ENCODE results near the gene B4GALNT1.
"Not testable (repeated sequence)": the region's sequence is repeated elsewhere in the genome, so short reads cannot be mapped to it uniquely, and the experiment has no call there.

The B4GALNT1 gene

GRCh38 chr12:57620245-57620935 is 12.6 kb downstream of the B4GALNT1 start:
- no peak for DNase-seq

- peak; percentile 66 for DNase-seq
These were observed 13.4 kb downstream of the B4GALNT1 start for GRCh38 chr12:57619434-57620244.

- no peak for DNase-seq
These were observed 14.0 kb downstream of the B4GALNT1 start for GRCh38 chr12:57618966-57619433.

GRCh38 chr12:57618431-57618830 is 14.6 kb downstream of the B4GALNT1 start:
- DNase-seq, result not testable (repeated sequence)

- no peak for DNase-seq
These were observed 15.1 kb downstream of the B4GALNT1 start for GRCh38 chr12:57617942-57618341.

GRCh38 chr12:57616383-57617101 is 16.5 kb downstream of the B4GALNT1 start:
- no peak for DNase-seq

- no peak for DNase-seq
These were observed 17.4 kb downstream of the B4GALNT1 start for GRCh38 chr12:57615637-57616036.

GRCh38 chr12:57614948-57615500 is 18.0 kb downstream of the B4GALNT1 start:
- DNase-seq, result no peak

- DNase-seq, result peak; percentile 30
These were observed 18.6 kb downstream of the B4GALNT1 start for GRCh38 chr12:57614178-57614947.

GRCh38 chr12:57613427-57614109 is 19.4 kb downstream of the B4GALNT1 start:
- no peak for DNase-seq

GRCh38 chr12:57612711-57613426 is 20.1 kb downstream of the B4GALNT1 start:
- DNase-seq, result no peak

- DNase-seq, result no peak
These were observed 20.9 kb downstream of the B4GALNT1 start for GRCh38 chr12:57611827-57612710.

GRCh38 chr12:57611108-57611826 is 21.7 kb downstream of the B4GALNT1 start, which contains the start of gene ARHGEF25:
Gene ARHGEF25 (plus strand): TSS chr12:57611435. CDS start chr12:57611895, 460 bp downstream.
- DNase-seq, result peak; percentile 76

- no peak for DNase-seq
These were observed 22.4 kb downstream of the B4GALNT1 start for GRCh38 chr12:57610554-57611107.

GRCh38 chr12:57609781-57610553 is 23.0 kb downstream of the B4GALNT1 start:
- no peak for DNase-seq

GRCh38 chr12:57609101-57609780 is 23.8 kb downstream of the B4GALNT1 start:
- DNase-seq, result no peak

- peak; percentile 24 for DNase-seq
These were observed 24.9 kb downstream of the B4GALNT1 start for GRCh38 chr12:57607958-57608663.
